Measurements from ENCODE around the gene PHKB.
A peak's percentile ranks its signal among the peaks of the same experiment; 100 is the strongest.
"Not testable (repeated sequence)": the region's sequence is repeated elsewhere in the genome, so short reads cannot be mapped to it uniquely, and the experiment has no call there.

PHKB gene

GRCh38 chr16:47507701-47508100, 46.6 kb downstream of the PHKB start:
- no peak for DNase-seq (ENCODE audit: low spot score)

- DNase-seq (ENCODE audit: low spot score) = no peak
Observed at GRCh38 chr16:47511882-47512281, 50.8 kb downstream of the PHKB start.

GRCh38 chr16:47519037-47519436, 57.9 kb downstream of the PHKB start:
- peak; percentile 24 for DNase-seq (ENCODE audit: low spot score)

- DNase-seq (ENCODE audit: low spot score) = peak; percentile 21
Observed at GRCh38 chr16:47519546-47519945, 58.4 kb downstream of the PHKB start.

GRCh38 chr16:47519996-47520679, 59.0 kb downstream of the PHKB start:
- peak; percentile 78 for DNase-seq (ENCODE audit: low spot score)

- no peak for DNase-seq (ENCODE audit: low spot score)
Observed at GRCh38 chr16:47523342-47524006, 62.3 kb downstream of the PHKB start.

- no peak for DNase-seq (ENCODE audit: low spot score)
Observed at GRCh38 chr16:47524007-47524405, 62.9 kb downstream of the PHKB start.

GRCh38 chr16:47528431-47528830, 67.3 kb downstream of the PHKB start:
- no peak for DNase-seq (ENCODE audit: low spot score)

GRCh38 chr16:47533744-47534292, 72.7 kb downstream of the PHKB start:
- no peak for DNase-seq (ENCODE audit: low spot score)

GRCh38 chr16:47538472-47538871, 77.3 kb downstream of the PHKB start:
- no peak for DNase-seq (ENCODE audit: low spot score)

- DNase-seq (ENCODE audit: low spot score) = not testable (repeated sequence)
Observed at GRCh38 chr16:47539707-47540670, 78.9 kb downstream of the PHKB start.

GRCh38 chr16:47541135-47541534, 80.0 kb downstream of the PHKB start:
- DNase-seq (ENCODE audit: low spot score) = not testable (repeated sequence)

GRCh38 chr16:47544255-47544654, 83.1 kb downstream of the PHKB start:
- DNase-seq (ENCODE audit: low spot score) = not testable (repeated sequence)

GRCh38 chr16:47551185-47551584, 90.1 kb downstream of the PHKB start:
- not testable (repeated sequence) for DNase-seq (ENCODE audit: low spot score)

- not testable (repeated sequence) for DNase-seq (ENCODE audit: low spot score)
Observed at GRCh38 chr16:47551767-47552166, 90.6 kb downstream of the PHKB start.

- DNase-seq (ENCODE audit: low spot score) = no peak
Observed at GRCh38 chr16:47553853-47554564, 92.9 kb downstream of the PHKB start.

GRCh38 chr16:47554587-47554986, 93.5 kb downstream of the PHKB start:
- DNase-seq (ENCODE audit: low spot score) = not testable (repeated sequence)

GRCh38 chr16:47561286-47561685, 100.2 kb downstream of the PHKB start:
- DNase-seq (ENCODE audit: low spot score) = no peak

GRCh38 chr16:47562366-47562765, 101.2 kb downstream of the PHKB start:
- no peak for DNase-seq (ENCODE audit: low spot score)

- DNase-seq (ENCODE audit: low spot score) = no peak
Observed at GRCh38 chr16:47565454-47565853, 104.3 kb downstream of the PHKB start.

GRCh38 chr16:47567321-47567720, 106.2 kb downstream of the PHKB start:
- DNase-seq (ENCODE audit: low spot score) = no peak

GRCh38 chr16:47568351-47568750, 107.2 kb downstream of the PHKB start:
- no peak for DNase-seq (ENCODE audit: low spot score)

All from hematopoietic multipotent progenitor cell treated with erythropoietin and hydrocortisone succinate and interleukin-3 and kit ligand, for 17 days (in vitro differentiated cells).